Omental fat pad (tissue), 4 donors: ENCODE measurements around the gene SCP2. TPM values are rescaled to one million over a fixed set of nuclear protein-coding genes. Genes with fewer than 3 reads are reported as not detected.

Experiments used
- ATAC-seq: fragments of 150-250 bp; one replicate; pipeline ENCODE4 v1.9.1; 2016; ENCODE audit warnings: mild to moderate bottlenecking, moderate library complexity; ENCODE audit not compliant: low FRiP score
- DNase-seq: peaks from one replicate; pipeline ENCODE4 v3.0.0-alpha.2; 2019; ENCODE audit warnings: low spot score
- small RNA-seq: library from RNA; depleted of rRNA; stranded (forward); fragments of <200 nt; gene quantifications from one replicate; pipeline ENCODE3, GENCODE V24; 2016
- total RNA-seq, 4 donors: library from RNA; depleted of rRNA; stranded (reverse); fragments of >200 nt; gene quantifications; one replicate each; pipeline ENCODE4 v1.1.0, GENCODE V29; 2016
- TF ChIP-seq, protein P1 (sequence below), 3 donors: fragments of 450-650 bp; IDR thresholded peaks; one replicate each; pipeline ENCODE4 v1.5.1; 2016 to 2017; ENCODE audit warnings: antibody characterized with exemption in 3 of 3, mild to moderate bottlenecking in 3 of 3, moderate library complexity in 2 of 3

Gene SCP2
- total RNA-seq, 4 donors from 2014 or later = 92.7 to 174 (median 126) TPM

DNA sequence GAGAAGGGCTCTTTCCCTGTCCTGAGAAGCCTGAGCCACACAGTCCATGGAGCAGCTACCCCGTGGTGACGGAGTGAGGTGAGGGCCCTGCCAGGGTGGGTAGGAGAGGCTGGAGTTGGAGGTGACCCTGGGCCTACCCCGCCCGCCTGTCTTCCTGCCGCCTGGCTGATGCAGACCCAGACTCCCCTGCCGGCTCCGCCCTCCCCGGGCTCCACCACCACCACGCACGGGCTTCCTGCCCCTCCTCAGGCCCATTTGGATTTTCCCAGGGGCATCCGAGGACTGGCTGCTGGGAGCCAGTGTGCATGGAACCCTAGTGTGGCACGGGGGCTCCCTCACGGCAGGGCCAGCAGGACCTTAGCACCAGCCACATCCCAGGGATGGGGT lies 167.4 kb downstream of the SCP2 start:
- ATAC-seq = peak; percentile 26
- no peak for DNase-seq
- TF ChIP-seq, protein P1, sequence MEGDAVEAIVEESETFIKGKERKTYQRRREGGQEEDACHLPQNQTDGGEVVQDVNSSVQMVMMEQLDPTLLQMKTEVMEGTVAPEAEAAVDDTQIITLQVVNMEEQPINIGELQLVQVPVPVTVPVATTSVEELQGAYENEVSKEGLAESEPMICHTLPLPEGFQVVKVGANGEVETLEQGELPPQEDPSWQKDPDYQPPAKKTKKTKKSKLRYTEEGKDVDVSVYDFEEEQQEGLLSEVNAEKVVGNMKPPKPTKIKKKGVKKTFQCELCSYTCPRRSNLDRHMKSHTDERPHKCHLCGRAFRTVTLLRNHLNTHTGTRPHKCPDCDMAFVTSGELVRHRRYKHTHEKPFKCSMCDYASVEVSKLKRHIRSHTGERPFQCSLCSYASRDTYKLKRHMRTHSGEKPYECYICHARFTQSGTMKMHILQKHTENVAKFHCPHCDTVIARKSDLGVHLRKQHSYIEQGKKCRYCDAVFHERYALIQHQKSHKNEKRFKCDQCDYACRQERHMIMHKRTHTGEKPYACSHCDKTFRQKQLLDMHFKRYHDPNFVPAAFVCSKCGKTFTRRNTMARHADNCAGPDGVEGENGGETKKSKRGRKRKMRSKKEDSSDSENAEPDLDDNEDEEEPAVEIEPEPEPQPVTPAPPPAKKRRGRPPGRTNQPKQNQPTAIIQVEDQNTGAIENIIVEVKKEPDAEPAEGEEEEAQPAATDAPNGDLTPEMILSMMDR (IDR thresholded peaks at IDR 0.05) = no peak

Small RNA genes lying within 50 kb of the gene (small RNA-seq; reads per million reads assigned to genes)
- not detected for gene AC099677.1
- not detected for gene AC099677.2
- gene HIGD1AP11 = not detected
- gene MIR1273F = not detected
- not detected for gene MIR1273G
- not detected for gene MIR5095

Other genes starting within 250 kb of the SCP2 start
- gene COA7, start 228.9 kb upstream of the SCP2 start, total RNA-seq = 10 to 100 TPM in 3 of 4 donors, 1 to 10 TPM in 1; 8.2 to 26.5 (median 14.0) TPM
- 10 to 100 TPM; 23.4 to 46.2 (median 42.1) TPM for gene ZYG11B, start 200.8 kb upstream of the SCP2 start, total RNA-seq
- gene ZYG11A, start 84.5 kb upstream of the SCP2 start, total RNA-seq = under 1 TPM in 1 of 4 donors, not detected in 3; 0.24 TPM
- gene ECHDC2, start 5.5 kb upstream of the SCP2 start, total RNA-seq = 100 to 1,000 TPM in 1 of 4 donors, 10 to 100 TPM in 3; 93.8 to 188 (median 96.7) TPM
- 100 to 1,000 TPM in 3 of 4 donors, 10 to 100 TPM in 1; 99.8 to 440 (median 251) TPM for gene PODN, start 134.9 kb downstream of the SCP2 start, total RNA-seq
- under 1 TPM in 3 of 4 donors, not detected in 1; 0.19 to 0.63 (median 0.48) TPM for gene SLC1A7, start 215.4 kb downstream of the SCP2 start, total RNA-seq